Ovary (tissue), 9 donors: Measurements from ENCODE around the gene RNF217. TPM values are rescaled to one million over a fixed set of nuclear protein-coding genes. Genes with fewer than 3 reads are reported as not detected.

ENCODE experiments used
- DNase-seq, 5 donors: peaks; one replicate each; pipeline ENCODE4 v3.0.0-alpha.2; 2019 to 2020
- H3K27ac ChIP-seq, 2 donors: fragments of 200-600 bp; one replicate each; pipeline versions ENCODE4 v1.5.1 to v1.8.0; 2019 to 2022
- H3K27me3 ChIP-seq: fragments of 200-600 bp; one replicate; pipeline ENCODE4 v1.8.0; 2022
- H3K36me3 ChIP-seq: fragments of 200-600 bp; sonication (generic); one replicate; pipeline ENCODE4 v1.5.1; 2019
- H3K4me1 ChIP-seq: one replicate; pipeline ENCODE4 v1.8.1; 2013; ENCODE audit warnings: mild to moderate bottlenecking, moderate library complexity; ENCODE audit not compliant: insufficient read depth
- H3K4me3 ChIP-seq: fragments of 200-600 bp; sonication (generic); one replicate; pipeline ENCODE4 v1.5.1; 2017
- H3K9me3 ChIP-seq, 2 donors: fragments of 200-600 bp in 1 of 2; sonication (generic) in 1 of 2; one replicate each; pipeline versions ENCODE4 v1.5.1 to v1.8.1; 2013 to 2019; ENCODE audit warnings: mild to moderate bottlenecking in 1 of 2, moderate library complexity in 1 of 2
- CTCF ChIP-seq, 3 donors: fragments of 450-650 bp in 2 of 3; fragments of 200-600 bp in 1 of 3; IDR thresholded peaks; one replicate each; pipeline versions ENCODE4 v1.5.1 to v1.8.0; 2016 to 2022; ENCODE audit warnings: antibody characterized with exemption in 3 of 3, mild to moderate bottlenecking in 1 of 3
- EP300 ChIP-seq: sonication (generic); formaldehyde crosslinking; IDR thresholded peaks from one replicate; pipeline ENCODE4 v1.6.1; 2017; ENCODE audit warnings: antibody characterized with exemption
- POLR2A ChIP-seq: fragments of 450-650 bp; IDR thresholded peaks from one replicate; pipeline ENCODE4 v1.6.1; 2017; ENCODE audit warnings: antibody characterized with exemption, mild to moderate bottlenecking, moderate library complexity
- WGBS, 3 donors: extraction: QIAGEN DNeasy Blood & Tissue Kit in 1 of 3; methylation state at CpG; one replicate each; pipeline versions ENCODE4 v1.1.5 to v1.1.7; 2013 to 2017; 5-methylcytosine and 5-hydroxymethylcytosine counted together
- intact Hi-C, 4 donors: fragments of 100-400 bp; cut with DNase I; formaldehyde crosslinking; loops; one replicate each; pipeline versions ENCODE4 v1.11.0 to v1.15.1; 2022 to 2023
- polyA plus RNA-seq, 2 donors: library from polyadenylated mRNA; stranded (reverse); fragments of 200-250 nt in 1 of 2; fragments of 350-450 nt in 1 of 2; fragmentation: Illumina TruSeq in 1 of 2; extraction: RNeasy Lipid Tissue Mini Kit (QIAGEN cat#74804) in 1 of 2; gene quantifications; one replicate each; pipeline ENCODE4 v1.2.3, GENCODE V29; 2013 to 2014
- total RNA-seq, 7 donors: library from RNA; depleted of rRNA in 2 of 7; stranded (reverse); fragments of >200 nt in 2 of 7; fragmentation: NEBNext Ultra II Directional in 3 of 7; extraction: Animal tissue kit (Norgen Biotek cat#: 25700) in 3 of 7; gene quantifications; one replicate each; pipeline versions ENCODE4 v1.1.0 to v1.2.4, GENCODE V29; 2016 to 2023
- donor health status: DM: no; HTN: no; CAD: no; lungs with moderate emphysema.
- donor health status: DM: no; HTN: no; CAD: no.
- donor health status: Bipolar disorder and iron deficiency.
- donor health status: DM: yes; HTN: yes; CAD: no.
- donor health status: DM: no; HTN: no; CAD: no.
- donor health status: DM: yes; HTN: yes; CAD: no.

RNF217 gene
- total and polyA plus RNA-seq, 9 donors = 5.8 to 40.4 (median 33.6) TPM

DNA sequence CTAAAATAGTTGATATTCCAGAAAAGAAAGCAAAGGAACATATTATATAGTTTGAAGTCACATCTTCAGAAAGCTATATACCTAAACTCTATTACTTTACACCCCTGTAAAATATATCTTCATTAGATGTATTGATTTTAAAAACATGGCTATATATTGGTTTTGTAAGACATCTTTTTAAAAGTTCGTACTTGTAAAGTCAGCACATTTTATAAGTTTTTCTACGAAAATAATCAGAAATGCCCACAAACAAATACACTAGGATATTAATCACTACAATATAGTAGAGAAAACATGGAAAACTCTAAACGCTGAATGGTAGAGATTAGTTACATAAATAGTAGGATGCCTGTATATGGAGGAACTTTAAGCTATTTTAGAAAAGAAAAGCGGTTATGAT, 52.9 kb downstream of the RNF217 start:
- no peak overlapping the region for H3K4me3 ChIP-seq
- H3K9me3 ChIP-seq = no peaks in the 10 kb centered on the region
- WGBS, 3 donors = 97 to 98% (median 97%) methylated on average over 4 of the region's 4 CpGs
- no peak overlapping the region for H3K27ac ChIP-seq
- peaks cover 4% of the 10 kb centered on the region for H3K4me1 ChIP-seq
- no peaks in the 10 kb centered on the region for H3K27me3 ChIP-seq
- no peaks in the 10 kb centered on the region for H3K36me3 ChIP-seq
- no peak for DNase-seq
- intact Hi-C loops = no loop called here
- TF ChIP-seq CTCF (IDR thresholded peaks at IDR 0.05) (no peak), EP300 (no peak), POLR2A (no peak)

GRCh38 chr6:125018136-125018535, 55.9 kb downstream of the RNF217 start:
- DNase-seq = no peak
- intact Hi-C loops = no loop called here
- Histone ChIP-seq H3K4me3 (no peak overlapping the region), H3K9me3 (no peaks in the 10 kb centered on the region), H3K4me1 (peaks cover 16% of the 10 kb centered on the region), H3K27me3 (no peaks in the 10 kb centered on the region), H3K36me3 (no peaks in the 10 kb centered on the region), H3K27ac (no peak overlapping the region)
- TF ChIP-seq EP300 = no peak
- no peak for TF ChIP-seq POLR2A
- TF ChIP-seq CTCF (IDR thresholded peaks at IDR 0.05) = no peak

GRCh38 chr6:125019281-125019680, 57.0 kb downstream of the RNF217 start:
- Histone ChIP-seq H3K27ac (no peak overlapping the region), H3K27me3 (no peaks in the 10 kb centered on the region), H3K4me3 (no peak overlapping the region), H3K4me1 (peaks cover 16% of the 10 kb centered on the region), H3K36me3 (no peaks in the 10 kb centered on the region), H3K9me3 (no peaks in the 10 kb centered on the region)
- DNase-seq = no peak
- no peak for TF ChIP-seq EP300
- no peak for TF ChIP-seq CTCF (IDR thresholded peaks at IDR 0.05)
- TF ChIP-seq POLR2A = no peak
- 92 to 97% (median 94%) methylated on average over 2 of the region's 2 CpGs for WGBS, 3 donors
- intact Hi-C loops = no loop called here

GRCh38 chr6:125019918-125020317, 57.7 kb downstream of the RNF217 start:
- peaks cover 16% of the 10 kb centered on the region for H3K4me1 ChIP-seq
- H3K36me3 ChIP-seq = no peaks in the 10 kb centered on the region
- H3K9me3 ChIP-seq = no peaks in the 10 kb centered on the region
- DNase-seq = no peak
- intact Hi-C loops = no loop called here
- no peak overlapping the region for H3K4me3 ChIP-seq
- no peak overlapping the region for H3K27ac ChIP-seq
- no peak for TF ChIP-seq POLR2A
- TF ChIP-seq EP300 = no peak
- no peak for TF ChIP-seq CTCF (IDR thresholded peaks at IDR 0.05)
- WGBS, 3 donors = 69 to 77% (median 77%) methylated on average over 6 of the region's 6 CpGs
- no peaks in the 10 kb centered on the region for H3K27me3 ChIP-seq

GRCh38 chr6:125020385-125020784, 58.1 kb downstream of the RNF217 start:
- Histone ChIP-seq H3K27ac (no peak overlapping the region), H3K4me3 (no peak overlapping the region), H3K9me3 (no peaks in the 10 kb centered on the region), H3K27me3 (no peaks in the 10 kb centered on the region), H3K4me1 (peaks cover 16% of the 10 kb centered on the region), H3K36me3 (no peaks in the 10 kb centered on the region)
- intact Hi-C loops = no loop called here
- TF ChIP-seq EP300 (no peak), POLR2A (no peak), CTCF (IDR thresholded peaks at IDR 0.05) (no peak)
- no peak for DNase-seq
- 18 to 35% (median 26%) methylated on average over 4 of the region's 4 CpGs for WGBS, 3 donors
